NCI-H774 (cell line): ENCODE data around the gene NDUFB11.
"Not testable (repeated sequence)": the region's sequence is repeated elsewhere in the genome, so short reads cannot be mapped to it uniquely, and the experiment has no call there.

ENCODE experiments used
- DNase-seq: peaks from one replicate; lab custom pipeline; 2025; lab: John Stamatoyannopoulos, UW

The NDUFB11 gene

GRCh38 chrX:47146121-47146935, 1.8 kb upstream of the NDUFB11 start:
- DNase-seq, result no peak

GRCh38 chrX:47145395-47146120, 1.1 kb upstream of the NDUFB11 start:
- no peak for DNase-seq

GRCh38 chrX:47143894-47144625, 442 bp downstream of the NDUFB11 start:
- DNase-seq, result no peak

GRCh38 chrX:47138171-47138570, 6.3 kb downstream of the NDUFB11 start:
- DNase-seq, result no peak

DNA sequence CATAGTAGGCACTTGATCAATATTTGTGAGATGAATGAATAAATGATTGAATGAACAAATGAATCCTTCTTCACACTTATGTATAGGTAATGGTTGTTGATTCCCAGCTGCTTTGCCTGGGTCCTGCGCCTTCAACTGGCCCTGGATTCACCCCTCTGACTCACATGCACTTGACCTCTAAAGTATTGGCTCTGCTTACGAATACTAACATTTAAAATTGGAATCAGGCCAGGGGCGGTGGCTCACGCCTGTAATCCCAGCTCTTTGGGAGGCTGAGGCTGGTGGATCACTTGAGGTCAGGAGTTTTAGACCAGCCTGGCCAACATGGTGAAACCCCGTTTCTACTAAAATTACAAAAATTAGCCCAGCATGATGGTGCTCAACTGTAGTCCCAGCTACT, 8.9 kb downstream of the NDUFB11 start:
- not testable (repeated sequence) for DNase-seq

DNA sequence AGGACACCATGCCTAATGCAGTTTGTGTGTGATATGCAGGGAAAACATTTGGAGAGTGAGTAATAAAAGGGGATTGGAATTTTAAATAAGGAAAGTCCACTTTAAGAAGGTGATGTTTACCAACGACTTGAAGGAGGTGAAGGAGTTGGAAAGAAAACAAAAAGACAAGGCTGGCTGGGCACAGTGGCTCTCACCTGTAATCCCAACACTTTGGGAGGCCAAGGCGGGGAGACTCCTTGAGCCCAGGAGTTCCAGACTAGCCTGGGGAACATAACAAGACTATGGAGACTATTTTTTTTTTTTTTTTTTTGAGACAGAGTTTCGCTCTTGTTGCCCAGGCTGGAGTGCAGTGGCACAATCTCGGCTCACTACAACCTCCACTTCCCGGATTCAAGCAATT, 11.0 kb downstream of the NDUFB11 start:
- DNase-seq, result no peak

DNA sequence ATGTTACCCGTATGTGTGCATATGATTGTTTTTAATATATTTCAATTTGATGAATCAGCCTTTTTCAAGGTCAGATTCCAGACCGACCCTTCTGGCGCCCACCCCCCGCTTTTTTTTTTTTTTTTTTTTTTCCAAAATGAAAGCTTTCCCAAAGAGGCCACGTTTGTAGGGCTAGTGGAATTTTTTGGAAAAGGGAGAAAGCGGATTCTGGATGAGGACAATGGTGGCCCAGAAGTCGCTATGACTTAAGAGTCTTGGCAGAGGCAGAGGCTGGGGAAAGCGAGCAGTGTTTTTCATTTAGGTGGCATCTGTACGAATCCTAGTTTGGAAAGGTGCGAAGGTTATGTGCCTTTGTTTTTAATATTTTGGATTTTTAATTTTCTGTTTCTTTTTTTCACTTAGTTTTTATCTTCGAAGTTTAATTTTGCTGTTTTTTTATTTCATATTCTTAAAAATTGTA, 14.6 kb downstream of the NDUFB11 start:
- no peak for DNase-seq

GRCh38 chrX:47129157-47129898, 15.2 kb downstream of the NDUFB11 start:
- peak; percentile 82 for DNase-seq

DNA sequence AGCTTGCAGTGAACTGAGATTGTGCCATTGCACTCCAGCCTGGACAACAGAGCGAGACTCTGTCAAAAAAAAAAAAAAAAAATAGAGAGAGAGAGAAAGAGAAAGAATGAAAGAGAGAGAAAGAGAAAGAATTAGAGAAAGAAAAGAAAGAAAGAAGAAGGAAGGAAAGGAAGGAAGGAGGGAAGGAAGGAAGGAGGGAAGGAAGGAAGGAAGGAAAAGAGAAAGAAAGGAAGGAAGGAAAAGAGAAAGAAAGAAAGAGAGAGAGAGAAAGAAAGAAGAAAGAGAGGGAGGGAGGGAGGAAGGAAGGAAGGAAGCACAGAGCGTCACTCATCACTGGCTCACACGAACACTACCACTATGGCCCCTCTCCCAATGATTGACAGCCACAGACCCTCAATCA, 20.0 kb downstream of the NDUFB11 start:
- not testable (repeated sequence) for DNase-seq

- DNase-seq, result not testable (repeated sequence)
Measured at GRCh38 chrX:47116551-47117110, 27.9 kb downstream of the NDUFB11 start.

DNA sequence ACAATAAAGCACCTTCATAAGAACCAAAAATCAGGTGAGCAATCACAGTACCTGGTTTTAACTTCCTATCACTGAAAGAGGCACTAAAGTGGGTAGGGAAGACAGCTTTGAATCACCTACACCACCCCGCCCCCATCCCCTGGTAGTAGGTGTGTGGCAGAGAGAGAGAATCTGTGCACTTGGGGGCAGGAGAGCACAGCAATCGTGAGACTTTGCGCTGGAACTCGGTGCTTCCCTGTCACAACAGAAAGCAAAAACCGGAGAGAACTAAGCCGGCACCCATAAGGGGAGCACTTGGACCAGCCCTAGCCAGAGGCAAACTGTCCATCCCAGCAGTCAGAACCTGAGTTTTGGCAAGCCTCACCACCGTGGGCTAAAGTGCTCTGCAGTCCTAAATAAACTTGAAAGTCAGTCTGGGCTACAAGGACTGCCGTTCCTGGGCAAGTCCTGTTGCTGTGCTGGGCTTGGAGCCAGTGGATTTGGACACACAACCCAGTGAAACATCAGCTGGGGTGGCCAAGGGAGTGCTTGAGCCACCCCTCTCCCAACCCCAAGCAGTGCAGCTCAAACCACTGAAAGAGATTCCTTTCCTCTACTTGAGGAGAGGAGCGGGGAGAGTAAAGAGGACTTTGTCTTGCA, 32.1 kb downstream of the NDUFB11 start:
- no peak for DNase-seq

- DNase-seq, result not testable (repeated sequence)
Measured at GRCh38 chrX:47110936-47111615, 33.4 kb downstream of the NDUFB11 start.

DNA sequence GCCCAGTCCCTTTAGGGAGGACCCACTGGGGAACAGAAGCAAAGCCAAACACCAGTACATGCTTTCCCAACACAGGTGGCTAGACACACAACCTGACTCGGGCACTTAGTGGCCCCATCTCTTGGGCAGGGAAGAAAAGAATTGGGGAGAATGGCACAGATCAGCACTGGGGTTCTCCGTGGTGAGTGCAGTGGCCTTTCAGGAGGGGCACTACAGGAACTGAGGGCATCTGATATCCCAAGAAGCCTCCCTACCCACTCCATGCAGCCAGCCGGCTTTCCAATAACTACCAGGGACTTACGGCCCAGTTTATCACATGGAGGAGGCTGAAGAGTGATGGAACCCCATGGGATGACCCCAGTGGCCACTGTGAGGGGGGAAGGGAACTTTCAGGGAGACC, 43.3 kb downstream of the NDUFB11 start:
- no peak for DNase-seq

GRCh38 chrX:47098338-47099094, 46.0 kb downstream of the NDUFB11 start:
- DNase-seq, result no peak

DNA sequence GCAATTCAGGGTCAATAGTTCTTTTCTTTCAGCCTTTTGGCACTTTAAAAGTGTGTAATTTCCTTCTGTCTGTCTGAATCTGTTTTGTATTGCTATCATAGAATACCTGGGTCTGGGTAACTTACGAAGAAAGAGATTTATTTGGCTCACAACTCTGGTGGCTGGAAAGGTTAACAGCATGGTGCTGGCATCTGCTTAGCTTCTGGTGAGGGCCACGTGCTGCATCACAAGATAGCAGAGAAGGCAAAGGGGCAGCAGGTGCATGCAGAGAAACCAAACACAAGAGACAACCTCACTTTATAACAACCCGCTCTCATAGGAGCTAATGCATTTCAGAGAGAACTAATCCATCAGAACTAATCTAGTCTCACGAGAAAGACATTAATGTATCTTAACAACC, 47.5 kb downstream of the NDUFB11 start:
- DNase-seq, result no peak

DNA sequence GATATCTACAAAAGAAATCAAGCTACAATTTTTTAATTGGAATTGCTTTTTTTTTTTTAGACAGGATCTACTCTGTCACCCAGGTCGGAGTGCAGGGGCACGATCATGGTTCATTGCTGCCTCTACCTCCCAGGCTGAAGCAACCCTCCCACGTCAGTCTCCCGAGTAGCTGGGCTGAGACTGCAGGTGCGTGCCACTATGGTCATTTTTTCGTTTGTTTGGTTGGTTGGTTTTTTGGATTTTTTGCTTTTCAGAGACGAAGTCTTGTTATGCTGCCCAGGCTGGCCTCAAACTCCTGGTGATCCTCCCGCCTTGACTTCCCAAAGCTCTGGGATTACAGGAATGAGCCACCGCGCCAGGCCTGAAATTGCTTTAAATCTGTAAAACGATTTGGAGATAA, 50.6 kb downstream of the NDUFB11 start:
- no peak for DNase-seq

- DNase-seq, result no peak
Measured at GRCh38 chrX:47093248-47093647, 51.3 kb downstream of the NDUFB11 start.
